ENCODE results near the gene MYO1D.

MYO1D gene

DNA sequence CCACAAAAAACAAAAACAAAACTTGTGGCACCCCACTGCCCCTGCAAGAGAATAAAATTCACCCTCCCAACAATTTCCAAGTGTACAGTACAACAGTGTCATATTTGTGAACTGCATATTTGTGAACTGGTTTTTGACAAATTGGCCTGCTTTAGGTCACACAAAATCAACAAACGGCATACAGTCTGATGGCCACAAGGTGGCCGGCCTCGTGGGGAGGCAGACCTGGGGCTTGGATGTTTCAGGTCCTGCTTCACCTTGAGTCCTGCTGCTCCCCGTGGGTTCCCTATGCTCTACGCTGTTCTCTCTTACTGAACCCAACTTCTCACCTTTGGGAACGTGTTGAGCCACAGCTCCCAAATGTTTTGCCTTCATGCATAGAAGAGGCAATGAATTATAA, 287.9 kb downstream of the MYO1D start:
- no peak for ATAC-seq
- TF ChIP-seq RARB (CRISPR knock-in tag; IDR thresholded peaks at IDR 0.05): no peak

DNA sequence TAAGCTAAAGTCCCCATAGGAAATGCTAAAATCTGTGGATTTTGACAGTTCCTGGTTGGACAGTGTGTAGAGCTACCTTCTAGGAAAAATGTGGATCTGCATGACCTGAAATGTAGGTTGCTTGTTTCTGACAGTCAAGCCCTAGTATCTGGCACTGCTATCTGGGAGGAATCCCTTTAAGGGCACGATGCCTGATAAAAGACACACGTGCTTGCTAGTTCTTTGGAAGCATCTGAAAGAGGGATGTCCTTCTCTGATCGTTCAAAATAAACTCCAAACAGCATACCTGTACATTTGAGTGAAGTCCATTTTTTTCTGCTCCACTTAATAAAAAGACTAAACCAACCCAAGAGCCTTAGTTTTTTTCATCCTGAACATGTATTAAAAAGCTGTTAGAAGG, 288.8 kb downstream of the MYO1D start:
- no peak for TF ChIP-seq BACH2 (CRISPR knock-in tag; IDR thresholded peaks at IDR 0.05; ENCODE audit: borderline replicate concordance)
- TF ChIP-seq TCF4 (CRISPR knock-in tag; IDR thresholded peaks at IDR 0.05; ENCODE audit: borderline replicate concordance): no peak
- TF ChIP-seq ISL1 (CRISPR knock-in tag; IDR thresholded peaks at IDR 0.05): no peak
- TF ChIP-seq CSRNP3 (CRISPR knock-in tag; IDR thresholded peaks at IDR 0.05): no peak
- no peak for TF ChIP-seq GLIS3 (CRISPR knock-in tag; IDR thresholded peaks at IDR 0.05)
- TF ChIP-seq, protein P1, sequence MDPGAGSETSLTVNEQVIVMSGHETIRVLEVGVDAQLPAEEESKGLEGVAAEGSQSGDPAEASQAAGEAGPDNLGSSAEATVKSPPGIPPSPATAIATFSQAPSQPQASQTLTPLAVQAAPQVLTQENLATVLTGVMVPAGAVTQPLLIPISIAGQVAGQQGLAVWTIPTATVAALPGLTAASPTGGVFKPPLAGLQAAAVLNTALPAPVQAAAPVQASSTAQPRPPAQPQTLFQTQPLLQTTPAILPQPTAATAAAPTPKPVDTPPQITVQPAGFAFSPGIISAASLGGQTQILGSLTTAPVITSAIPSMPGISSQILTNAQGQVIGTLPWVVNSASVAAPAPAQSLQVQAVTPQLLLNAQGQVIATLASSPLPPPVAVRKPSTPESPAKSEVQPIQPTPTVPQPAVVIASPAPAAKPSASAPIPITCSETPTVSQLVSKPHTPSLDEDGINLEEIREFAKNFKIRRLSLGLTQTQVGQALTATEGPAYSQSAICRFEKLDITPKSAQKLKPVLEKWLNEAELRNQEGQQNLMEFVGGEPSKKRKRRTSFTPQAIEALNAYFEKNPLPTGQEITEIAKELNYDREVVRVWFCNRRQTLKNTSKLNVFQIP (CRISPR knock-in tag; IDR thresholded peaks at IDR 0.05; ENCODE audit: borderline replicate concordance, low read depth): no peak
- TF ChIP-seq ZNF70 (CRISPR knock-in tag; IDR thresholded peaks at IDR 0.05): no peak
- no peak for TF ChIP-seq ZFP30 (CRISPR knock-in tag; IDR thresholded peaks at IDR 0.05)
- no peak for TF ChIP-seq ZNF8 (CRISPR knock-in tag; IDR thresholded peaks at IDR 0.05)
- TF ChIP-seq ZNF565 (CRISPR knock-in tag; conservative IDR thresholded peaks at IDR 0.05; ENCODE audit: low read depth): no peak
- no peak for TF ChIP-seq ESRRG (CRISPR knock-in tag; IDR thresholded peaks at IDR 0.05)
- ATAC-seq: no peak

DNA sequence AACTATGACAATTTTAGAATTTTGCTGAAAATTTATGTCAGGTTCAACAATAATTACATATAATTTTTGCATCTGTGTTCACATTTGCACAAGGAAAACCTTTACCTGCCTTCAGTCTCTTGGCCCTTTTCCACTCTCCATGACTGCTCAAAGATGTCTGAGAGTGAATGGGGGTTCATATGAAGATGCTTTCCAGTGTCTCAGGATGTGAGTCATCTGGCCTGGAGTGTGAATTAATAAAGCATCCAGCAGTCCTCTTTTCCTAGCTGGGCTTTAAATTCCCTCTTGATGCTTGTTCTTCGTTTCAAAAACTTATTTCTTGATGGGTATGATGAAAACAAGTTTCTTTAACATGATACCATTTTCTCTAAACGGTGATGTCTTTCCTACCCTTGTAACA, 290.3 kb downstream of the MYO1D start:
- TF ChIP-seq SNAI2 (CRISPR knock-in tag; IDR thresholded peaks at IDR 0.05) (no peak), CSRNP3 (CRISPR knock-in tag; IDR thresholded peaks at IDR 0.05) (no peak), TOX (CRISPR knock-in tag; IDR thresholded peaks at IDR 0.05; ENCODE audit: borderline replicate concordance) (peak; percentile 40; the same call in 1 of the 2 replicates)
- ATAC-seq: peak; percentile 87

GRCh38 chr17:32584792-32585191, 292.1 kb downstream of the MYO1D start:
- peak; percentile 85 for ATAC-seq
- TF ChIP-seq SNAI2 (CRISPR knock-in tag; IDR thresholded peaks at IDR 0.05): no peak
- TF ChIP-seq TCF4 (CRISPR knock-in tag; IDR thresholded peaks at IDR 0.05; ENCODE audit: borderline replicate concordance): peak; percentile 80

- TF ChIP-seq ZNF565 (CRISPR knock-in tag; conservative IDR thresholded peaks at IDR 0.05; ENCODE audit: low read depth) (no peak), CSRNP3 (CRISPR knock-in tag; IDR thresholded peaks at IDR 0.05) (no peak), ZNF70 (CRISPR knock-in tag; IDR thresholded peaks at IDR 0.05) (no peak), ZNF8 (CRISPR knock-in tag; IDR thresholded peaks at IDR 0.05) (no peak), ARNTL (CRISPR knock-in tag; IDR thresholded peaks at IDR 0.05; ENCODE audit: borderline replicate concordance, low read depth) (no peak), ESRRG (CRISPR knock-in tag; IDR thresholded peaks at IDR 0.05) (no peak), ZFP3 (CRISPR knock-in tag; IDR thresholded peaks at IDR 0.05) (no peak), ZC3H10 (CRISPR knock-in tag; IDR thresholded peaks at IDR 0.05) (no peak), TOX (CRISPR knock-in tag; IDR thresholded peaks at IDR 0.05; ENCODE audit: borderline replicate concordance) (no peak), TCF4 (CRISPR knock-in tag; IDR thresholded peaks at IDR 0.05; ENCODE audit: borderline replicate concordance) (no peak)
- TF ChIP-seq, protein P2, sequence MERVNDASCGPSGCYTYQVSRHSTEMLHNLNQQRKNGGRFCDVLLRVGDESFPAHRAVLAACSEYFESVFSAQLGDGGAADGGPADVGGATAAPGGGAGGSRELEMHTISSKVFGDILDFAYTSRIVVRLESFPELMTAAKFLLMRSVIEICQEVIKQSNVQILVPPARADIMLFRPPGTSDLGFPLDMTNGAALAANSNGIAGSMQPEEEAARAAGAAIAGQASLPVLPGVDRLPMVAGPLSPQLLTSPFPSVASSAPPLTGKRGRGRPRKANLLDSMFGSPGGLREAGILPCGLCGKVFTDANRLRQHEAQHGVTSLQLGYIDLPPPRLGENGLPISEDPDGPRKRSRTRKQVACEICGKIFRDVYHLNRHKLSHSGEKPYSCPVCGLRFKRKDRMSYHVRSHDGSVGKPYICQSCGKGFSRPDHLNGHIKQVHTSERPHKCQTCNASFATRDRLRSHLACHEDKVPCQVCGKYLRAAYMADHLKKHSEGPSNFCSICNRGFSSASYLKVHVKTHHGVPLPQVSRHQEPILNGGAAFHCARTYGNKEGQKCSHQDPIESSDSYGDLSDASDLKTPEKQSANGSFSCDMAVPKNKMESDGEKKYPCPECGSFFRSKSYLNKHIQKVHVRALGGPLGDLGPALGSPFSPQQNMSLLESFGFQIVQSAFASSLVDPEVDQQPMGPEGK (CRISPR knock-in tag; IDR thresholded peaks at IDR 0.05; ENCODE audit: borderline replicate concordance): no peak
- TF ChIP-seq, protein P1 (CRISPR knock-in tag; IDR thresholded peaks at IDR 0.05; ENCODE audit: borderline replicate concordance, low read depth): no peak
- ATAC-seq: no peak
Observed at GRCh38 chr17:32583053-32583452, 293.9 kb downstream of the MYO1D start.
